HG03442 (cell line): ENCODE data around the gene PRR5L.

ENCODE experiments used
- ATAC-seq: cut with Tn5 transposase; IDR thresholded peaks from one replicate; pipeline ENCODE4 v1.9.1; 2021; ENCODE audit warnings: mild to moderate bottlenecking, moderate library complexity; ENCODE audit not compliant: unreplicated experiment

The PRR5L gene

GRCh38 chr11:36398231-36398953 is 102.3 kb downstream of the PRR5L start:
- ATAC-seq = no peak

GRCh38 chr11:36399236-36399635 is 103.1 kb downstream of the PRR5L start:
- ATAC-seq = no peak

DNA sequence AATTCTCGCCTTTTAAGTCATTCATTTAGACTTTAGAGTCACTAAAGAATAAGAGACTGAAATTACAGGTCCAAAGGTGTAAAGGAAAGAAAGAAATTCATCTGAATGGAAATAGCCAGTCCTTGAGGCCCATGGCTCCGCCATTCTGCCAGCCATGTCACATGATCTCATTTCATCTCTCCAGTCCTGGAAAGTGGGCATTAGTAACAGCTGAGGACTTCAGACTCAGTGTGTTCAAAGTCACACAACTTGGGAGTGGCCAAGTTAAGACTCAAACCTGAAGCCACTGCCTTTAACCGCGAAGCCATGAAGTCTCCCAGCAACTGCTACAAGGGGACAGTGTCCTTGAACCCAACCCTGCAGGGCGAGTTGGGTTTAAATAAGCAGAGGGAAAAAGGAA is 103.7 kb downstream of the PRR5L start:
- no peak for ATAC-seq

DNA sequence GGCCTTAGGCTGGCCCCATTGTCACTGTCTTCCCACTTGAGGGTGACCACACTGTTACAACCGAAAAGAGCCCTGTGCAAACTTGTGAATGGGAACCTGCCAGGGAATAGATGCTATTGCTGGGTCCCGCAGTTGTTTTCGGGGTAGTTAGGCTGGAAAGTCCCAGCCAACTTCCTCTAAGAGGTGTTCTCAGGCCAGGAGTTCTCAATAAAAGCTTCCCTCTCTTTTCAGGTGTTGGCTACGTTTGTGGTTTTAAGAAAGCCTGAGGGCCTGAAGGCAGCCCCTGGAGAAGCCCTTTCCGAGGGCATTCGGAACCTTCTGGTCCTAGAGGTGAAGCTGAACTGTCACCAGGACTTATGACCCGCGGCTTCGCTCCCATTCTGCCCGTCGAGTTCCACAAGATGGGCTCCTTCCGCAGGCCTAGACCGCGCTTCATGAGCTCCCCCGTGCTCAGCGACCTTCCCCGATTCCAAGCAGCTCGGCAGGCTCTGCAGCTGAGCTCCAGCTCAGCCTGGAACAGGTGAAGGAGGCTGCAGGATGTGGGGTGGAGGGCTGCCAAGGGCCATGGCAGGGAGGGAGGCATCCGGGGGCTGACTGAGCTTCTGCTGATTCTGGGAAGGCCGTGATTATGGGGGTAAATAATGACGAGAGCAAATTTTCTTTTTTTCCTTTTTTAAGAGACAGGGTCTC is 104.8 kb downstream of the PRR5L start:
- no peak for ATAC-seq

- no peak for ATAC-seq
Observed at GRCh38 chr11:36402568-36403170, 106.6 kb downstream of the PRR5L start.

DNA sequence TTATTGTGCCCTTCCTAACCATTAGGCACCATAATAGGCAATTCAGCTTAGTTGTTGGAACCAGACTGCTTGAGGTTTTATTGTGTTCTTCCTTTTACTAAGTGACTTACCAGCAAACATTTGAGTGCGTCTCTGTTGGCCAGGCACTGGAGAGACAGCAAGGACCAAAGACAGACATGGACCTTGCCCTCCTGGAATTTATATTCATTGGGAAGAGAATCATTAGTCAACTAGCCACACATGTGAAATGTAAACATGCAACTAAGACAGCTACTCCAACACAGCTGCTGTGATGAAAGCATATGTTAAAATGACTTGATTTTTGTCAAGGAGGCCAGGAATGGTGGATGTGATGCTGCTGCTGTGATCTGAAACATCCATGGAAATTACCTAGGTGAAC is 107.6 kb downstream of the PRR5L start:
- ATAC-seq = no peak

- ATAC-seq = no peak
Observed at GRCh38 chr11:36404831-36405230, 108.7 kb downstream of the PRR5L start.

GRCh38 chr11:36405585-36406367 is 109.7 kb downstream of the PRR5L start:
- ATAC-seq = no peak

- no peak for ATAC-seq
Observed at GRCh38 chr11:36407356-36407755, 111.3 kb downstream of the PRR5L start.

GRCh38 chr11:36408498-36409136 is 112.5 kb downstream of the PRR5L start:
- no peak for ATAC-seq

- ATAC-seq = no peak
Observed at GRCh38 chr11:36409152-36409816, 113.2 kb downstream of the PRR5L start.

GRCh38 chr11:36411202-36411640 is 115.1 kb downstream of the PRR5L start:
- ATAC-seq = peak; percentile 80

GRCh38 chr11:36412781-36413383 is 116.8 kb downstream of the PRR5L start:
- ATAC-seq = no peak

DNA sequence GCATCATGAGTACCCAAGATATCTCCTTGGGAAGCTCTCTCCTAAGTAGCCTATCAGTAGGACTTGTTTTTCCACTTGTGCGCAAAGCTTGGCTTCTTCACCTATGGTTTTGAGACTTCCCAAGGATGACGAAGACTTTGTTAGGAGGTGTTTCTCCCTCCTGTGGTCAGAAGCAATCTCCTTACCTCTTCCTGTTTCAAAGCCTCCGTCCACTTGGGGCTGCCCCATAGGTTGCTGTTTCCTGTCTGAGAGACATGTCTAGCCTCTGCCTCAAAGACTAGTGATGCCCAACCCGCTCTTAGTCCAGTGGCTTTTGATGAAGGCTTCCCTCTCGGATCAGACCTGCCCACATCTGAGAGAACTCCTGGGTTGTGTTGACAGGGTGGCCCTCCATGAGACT is 121.1 kb downstream of the PRR5L start:
- ATAC-seq = peak; percentile 61

DNA sequence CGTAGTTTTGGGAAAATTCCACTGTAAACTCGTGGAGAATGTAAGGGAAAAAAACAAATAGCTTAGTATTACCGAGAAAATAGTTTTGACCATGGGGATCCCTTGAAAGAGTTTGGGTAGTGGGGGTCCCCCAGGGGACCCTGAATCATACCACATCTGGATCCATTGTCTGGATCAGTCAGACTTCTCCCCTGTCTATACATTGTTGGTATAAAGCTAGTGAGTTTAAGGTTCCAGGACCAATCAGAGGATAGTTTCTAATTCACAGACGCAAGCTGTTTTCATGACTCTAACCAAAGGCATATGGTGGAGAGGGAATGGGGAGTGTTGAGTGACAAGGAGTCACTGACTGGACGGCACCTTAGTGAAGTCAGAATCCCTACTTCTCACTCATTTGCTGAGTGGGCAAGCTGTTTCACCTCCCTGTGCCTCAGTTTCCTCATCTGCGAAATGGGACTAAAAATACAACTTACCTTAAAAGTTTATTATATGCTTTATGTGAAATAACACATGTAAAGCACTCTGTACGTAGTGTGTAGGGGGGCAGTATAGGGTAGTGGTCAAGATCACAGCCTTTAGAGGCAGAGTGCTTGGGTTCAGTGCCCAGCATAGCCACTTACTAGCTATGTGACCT is 123.8 kb downstream of the PRR5L start:
- no peak for ATAC-seq

DNA sequence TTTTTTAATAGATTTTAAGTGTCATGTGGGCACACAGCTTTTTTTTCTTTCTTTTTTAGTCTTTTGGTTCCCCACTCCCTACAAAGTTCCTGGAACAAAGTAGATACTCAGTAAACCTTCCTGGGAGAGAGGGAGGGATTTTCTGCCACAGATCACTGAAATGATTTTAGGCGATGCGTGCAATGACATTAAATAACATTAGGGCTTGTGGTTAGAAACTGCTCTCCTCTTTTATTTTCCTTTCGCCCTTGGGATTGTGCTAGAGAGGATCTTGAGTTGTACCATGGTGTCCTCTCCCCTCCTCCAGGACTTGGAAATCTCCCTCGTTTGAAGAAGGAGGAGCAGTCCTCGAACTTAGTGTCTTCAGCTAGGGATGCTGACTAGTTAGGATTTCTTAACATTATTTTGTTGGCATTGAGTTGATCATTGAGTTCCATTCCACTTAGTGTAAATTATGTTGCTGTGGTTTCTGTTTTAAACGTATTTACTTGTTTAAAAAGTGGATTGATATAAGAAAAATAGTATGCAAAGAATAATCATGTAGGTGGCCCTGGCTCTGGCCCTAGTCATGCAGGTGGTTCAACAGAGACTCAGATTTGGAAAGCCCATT is 125.6 kb downstream of the PRR5L start:
- no peak for ATAC-seq

GRCh38 chr11:36425561-36426081 is 129.5 kb downstream of the PRR5L start:
- no peak for ATAC-seq

GRCh38 chr11:36426226-36426848 is 130.2 kb downstream of the PRR5L start:
- ATAC-seq = no peak
